ENCODE data around the gene WBP2. TPM values are rescaled to one million over a fixed set of nuclear protein-coding genes. Genes with fewer than 3 reads are reported as not detected.

Gene WBP2
- total RNA-seq, 4 donors from 2014 or later, result 129 to 259 (median 148) TPM

GRCh38 chr17:75828076-75828400 lies 27.1 kb downstream of the WBP2 start:
- Histone ChIP-seq H3K4me1 (peaks cover 15 to 17% of the 10 kb centered on the region in 2 donors), H3K27me3 (no peaks in the 10 kb centered on the region), H3K27ac (peak overlapping the region; percentile 74 to 77 (median 76)), H3K36me3 (peaks cover 0 to 43% of the 10 kb centered on the region in 2 donors), H3K4me3 (peak overlapping the region in 3 of 4 donors; percentile 44 to 51 (median 45)), H3K9me3 (no peaks in the 10 kb centered on the region)
- in situ Hi-C loops (cut with MboI; ENCODE audit: low sequenced_read_pairs in 4 of 4) (no loop called here), intact Hi-C loops (cut with DNase I; ENCODE audit: low total_unique reads) (loop anchor here (5.0 kb wide), 1 partner anchor 36 kb away; no protein-coding TSS in a partner anchor)
- DNase-seq (no peak), ATAC-seq (no peak)
- TF ChIP-seq, protein P1, sequence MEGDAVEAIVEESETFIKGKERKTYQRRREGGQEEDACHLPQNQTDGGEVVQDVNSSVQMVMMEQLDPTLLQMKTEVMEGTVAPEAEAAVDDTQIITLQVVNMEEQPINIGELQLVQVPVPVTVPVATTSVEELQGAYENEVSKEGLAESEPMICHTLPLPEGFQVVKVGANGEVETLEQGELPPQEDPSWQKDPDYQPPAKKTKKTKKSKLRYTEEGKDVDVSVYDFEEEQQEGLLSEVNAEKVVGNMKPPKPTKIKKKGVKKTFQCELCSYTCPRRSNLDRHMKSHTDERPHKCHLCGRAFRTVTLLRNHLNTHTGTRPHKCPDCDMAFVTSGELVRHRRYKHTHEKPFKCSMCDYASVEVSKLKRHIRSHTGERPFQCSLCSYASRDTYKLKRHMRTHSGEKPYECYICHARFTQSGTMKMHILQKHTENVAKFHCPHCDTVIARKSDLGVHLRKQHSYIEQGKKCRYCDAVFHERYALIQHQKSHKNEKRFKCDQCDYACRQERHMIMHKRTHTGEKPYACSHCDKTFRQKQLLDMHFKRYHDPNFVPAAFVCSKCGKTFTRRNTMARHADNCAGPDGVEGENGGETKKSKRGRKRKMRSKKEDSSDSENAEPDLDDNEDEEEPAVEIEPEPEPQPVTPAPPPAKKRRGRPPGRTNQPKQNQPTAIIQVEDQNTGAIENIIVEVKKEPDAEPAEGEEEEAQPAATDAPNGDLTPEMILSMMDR (IDR thresholded peaks at IDR 0.05 in 4 of 5, conservative IDR thresholded peaks at IDR 0.05 in 1 of 5), result no peak
- TF ChIP-seq POLR2A (IDR thresholded peaks at IDR 0.05), result no peak

GRCh38 chr17:75827308-75828075 lies 27.6 kb downstream of the WBP2 start:
- no peaks in the 10 kb centered on the region for H3K9me3 ChIP-seq
- in situ Hi-C loops (cut with MboI; ENCODE audit: low sequenced_read_pairs in 4 of 4) (no loop called here), intact Hi-C loops (cut with DNase I; ENCODE audit: low total_unique reads) (loop anchor here (2.0 to 5.0 kb wide), 2 partner anchors 35 to 63 kb away; partner anchors contain the start of gene GALK1)
- H3K27me3 ChIP-seq, result no peaks in the 10 kb centered on the region
- H3K27ac ChIP-seq, result peak overlapping the region; percentile 74 to 77 (median 76)
- peaks cover 0 to 41% of the 10 kb centered on the region in 2 donors for H3K36me3 ChIP-seq
- peak; percentile 42 to 78 for ATAC-seq
- TF ChIP-seq POLR2A (IDR thresholded peaks at IDR 0.05), result no peak
- TF ChIP-seq, protein P1 (IDR thresholded peaks at IDR 0.05 in 4 of 5, conservative IDR thresholded peaks at IDR 0.05 in 1 of 5), result peak; percentile 64 to 79 (median 76)
- DNase-seq, result peak in 1 of 2 donors; percentile 66
- H3K4me3 ChIP-seq, result peak overlapping the region; percentile 16 to 51 (median 44)
- H3K4me1 ChIP-seq, result peaks cover 15 to 17% of the 10 kb centered on the region in 2 donors

DNA sequence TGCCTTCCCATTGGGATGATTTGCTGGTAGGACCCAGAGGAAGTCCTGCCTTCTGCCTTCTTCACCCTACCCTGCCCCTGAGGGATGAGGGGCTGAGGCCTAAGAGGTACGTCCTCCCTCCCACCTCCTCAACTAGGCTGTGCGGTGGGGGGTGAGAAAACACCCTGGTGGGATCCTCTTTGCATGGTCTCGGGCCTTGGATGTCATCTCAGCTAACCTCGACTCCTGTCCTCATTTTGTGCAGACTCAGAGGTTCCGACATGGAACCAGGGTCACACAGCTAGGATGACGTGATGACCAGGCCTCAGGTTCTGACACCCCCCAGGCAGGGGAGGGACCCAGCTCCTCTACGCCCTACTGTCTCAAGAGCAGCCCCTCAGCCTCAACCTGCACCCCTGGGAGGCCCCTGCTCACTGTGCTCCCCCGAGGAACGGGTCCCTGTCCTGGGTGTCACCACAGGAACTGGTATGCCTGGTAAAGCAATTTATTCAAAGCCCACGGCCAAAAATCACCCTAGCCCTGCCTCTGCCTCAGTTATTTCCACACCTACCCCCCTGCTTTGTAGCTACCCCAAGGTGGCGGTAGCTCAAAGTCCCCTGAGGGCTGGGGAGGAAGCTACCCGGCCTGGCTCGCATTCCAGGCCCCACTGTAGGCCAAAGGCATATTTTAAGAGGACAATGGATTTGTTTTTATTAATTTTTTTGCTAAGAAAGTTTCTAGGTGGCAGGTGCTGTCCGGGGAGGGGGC lies 28.4 kb downstream of the WBP2 start:
- peaks cover 15 to 17% of the 10 kb centered on the region in 2 donors for H3K4me1 ChIP-seq
- H3K36me3 ChIP-seq, result peaks cover 0 to 44% of the 10 kb centered on the region in 2 donors
- H3K27ac ChIP-seq, result peak overlapping the region; percentile 74 to 77 (median 76)
- no peaks in the 10 kb centered on the region for H3K9me3 ChIP-seq
- peak in 1 of 2 donors; percentile 6 for ATAC-seq
- TF ChIP-seq, protein P1 (IDR thresholded peaks at IDR 0.05 in 4 of 5, conservative IDR thresholded peaks at IDR 0.05 in 1 of 5), result no peak
- TF ChIP-seq POLR2A (IDR thresholded peaks at IDR 0.05), result no peak
- in situ Hi-C loops (cut with MboI; ENCODE audit: low sequenced_read_pairs in 4 of 4), result no loop called here
- intact Hi-C loops (cut with DNase I; ENCODE audit: low total_unique reads), result loop anchor here (2.0 to 5.0 kb wide), 2 partner anchors 34 to 62 kb away; partner anchors contain the start of gene GALK1
- no peak overlapping the region for H3K4me3 ChIP-seq
- DNase-seq, result no peak
- H3K27me3 ChIP-seq, result no peaks in the 10 kb centered on the region

- Histone ChIP-seq H3K36me3 (peaks cover 0 to 47% of the 10 kb centered on the region in 2 donors), H3K27me3 (no peaks in the 10 kb centered on the region), H3K4me3 (no peak overlapping the region), H3K9me3 (no peaks in the 10 kb centered on the region), H3K4me1 (peaks cover 15 to 17% of the 10 kb centered on the region in 2 donors), H3K27ac (peak overlapping the region in 1 of 4 donors; percentile 30)
- in situ Hi-C loops (cut with MboI; ENCODE audit: low sequenced_read_pairs in 4 of 4), result no loop called here
- no peak for DNase-seq
- no peak for ATAC-seq
- intact Hi-C loops (cut with DNase I; ENCODE audit: low total_unique reads), result loop anchor here (2.0 to 5.0 kb wide), 2 partner anchors 34 to 61 kb away; partner anchors contain the start of gene GALK1
- no peak for TF ChIP-seq POLR2A (IDR thresholded peaks at IDR 0.05)
- TF ChIP-seq, protein P1 (IDR thresholded peaks at IDR 0.05 in 4 of 5, conservative IDR thresholded peaks at IDR 0.05 in 1 of 5), result no peak
These were observed 29.3 kb downstream of the WBP2 start for GRCh38 chr17:75825748-75826370.
